HepG2 (cell line): ENCODE measurements around the gene ARG1. TPM values are rescaled to one million over a fixed set of nuclear protein-coding genes. Genes with fewer than 3 reads are reported as not detected.

Experiments used
- ATAC-seq: fragments of 200-7000 bp; cut with Tn5 transposase; 3 replicates; pipeline ENCODE4 v1.9.1; 2020; ENCODE audit warnings: mild to moderate bottlenecking, moderate library complexity
- BruUV-seq: library from RNA; stranded (reverse); fragments of 400-500 nt; replicated peaks from 2 replicates; lab custom pipeline; 2021; lab: Mats Ljungman, UMichigan
- CTCF ChIA-PET: fragments of 300-600 bp; formaldehyde crosslinking; extraction: SDS; loops from one replicate; lab custom pipeline; 2021; ENCODE audit warnings: low total read pairs, inconsistent platforms, low intra/inter-chr PET ratio; lab: Yijun Ruan, JAX
- POLR2A ChIA-PET: fragments of 350-600 bp; sonication (Branson Sonifier 250); formaldehyde crosslinking; loops from one replicate; lab custom pipeline; 2020; ENCODE audit warnings: antibody characterized with exemption, inconsistent platforms; lab: Yijun Ruan, JAX
- DNase-seq: peaks from one replicate; pipeline ENCODE4 v3.0.0-alpha.2; 2015; ENCODE audit warnings: low spot score
- FAIRE-seq: peaks from 3 replicates; lab custom pipeline; 2011; peaks lifted over from hg19 to GRCh38; lab: Jason Lieb, UNC
- H2AFZ ChIP-seq: one replicate; pipeline ENCODE4 v1.6.1; 2011; ENCODE audit warnings: low read length, inconsistent platforms
- H3K27ac ChIP-seq: fragments of 300-600 bp; 3 replicates; pipeline ENCODE4 v1.8.0; 2011; ENCODE audit warnings: mixed run types, mild to moderate bottlenecking, mixed read lengths, low read length, inconsistent platforms; ENCODE audit not compliant: insufficient read depth; ENCODE audit errors: extremely low read length
- H3K27me3 ChIP-seq, 2 experiments: fragments of 200-600 bp in 1 of 2; 2 replicates in 1 of 2; 3 replicates in 1 of 2; pipeline versions ENCODE4 v1.6.0 to v1.8.0; 2011; ENCODE audit warnings: low read length in 2 of 2, mild to moderate bottlenecking in 2 of 2, moderate library complexity in 2 of 2, inconsistent platforms in 1 of 2; ENCODE audit not compliant: insufficient read depth in 2 of 2, control insufficient read depth in 1 of 2
- H3K36me3 ChIP-seq, 2 experiments: fragments of 200-600 bp in 1 of 2; replicated peaks in 1 of 2; 2 replicates in 1 of 2; 3 replicates in 1 of 2; pipeline versions ENCODE4 v1.5.1 to v1.8.0; 2011; ENCODE audit warnings: low read length in 2 of 2, inconsistent platforms in 1 of 2; ENCODE audit not compliant: insufficient read depth in 2 of 2, control insufficient read depth in 1 of 2
- H3K4me1 ChIP-seq: 2 replicates; pipeline ENCODE4 v1.5.1; 2012; ENCODE audit warnings: low read length, inconsistent platforms; ENCODE audit not compliant: insufficient read depth
- H3K4me2 ChIP-seq: 2 replicates; pipeline ENCODE4 v1.6.0; 2011; ENCODE audit warnings: low read depth, low read length, inconsistent platforms
- H3K4me3 ChIP-seq, 3 experiments: fragments of 200-600 bp in 1 of 3; sonication (generic), shearing (Covaris generic) in 1 of 3; replicated peaks in 1 of 3; 2 replicates each; pipeline ENCODE4 v1.5.1; 2011 to 2016; ENCODE audit warnings: low read length in 3 of 3, inconsistent platforms in 2 of 3, low read depth in 2 of 3, mild to moderate bottlenecking in 2 of 3, control low read depth in 1 of 3, mixed read lengths in 1 of 3; ENCODE audit not compliant: insufficient read depth in 1 of 3
- H3K79me2 ChIP-seq: one replicate; pipeline ENCODE4 v1.6.1; 2011; ENCODE audit warnings: low read length, inconsistent platforms; ENCODE audit not compliant: insufficient read depth
- H3K9ac ChIP-seq: 2 replicates; pipeline ENCODE4 v1.6.0; 2011; ENCODE audit warnings: mild to moderate bottlenecking, low read depth, low read length, inconsistent platforms; ENCODE audit not compliant: insufficient read depth
- H3K9me3 ChIP-seq: 2 replicates; pipeline ENCODE4 v1.5.1; 2012; ENCODE audit warnings: mild to moderate bottlenecking, low read length
- H4K20me1 ChIP-seq: 2 replicates; pipeline ENCODE4 v1.6.0; 2011; ENCODE audit warnings: inconsistent platforms, mild to moderate bottlenecking, low read length, moderate library complexity; ENCODE audit not compliant: insufficient read depth
- CBX1 ChIP-seq: IDR thresholded peaks from one replicate; pipeline ENCODE4 v1.6.1; 2016; ENCODE audit warnings: antibody characterized with exemption, low read depth
- DMTF1 ChIP-seq: sonication (generic); formaldehyde crosslinking; IDR thresholded peaks from 2 replicates; pipeline ENCODE4 v1.4.0; 2020; ENCODE audit warnings: mild to moderate bottlenecking, missing genetic modification reagents
- HOXA3 ChIP-seq: sonication (generic); formaldehyde crosslinking; IDR thresholded peaks from 2 replicates; pipeline ENCODE4 v1.5.0; 2020; ENCODE audit warnings: missing genetic modification reagents
- PHF21A ChIP-seq: sonication (generic); formaldehyde crosslinking; IDR thresholded peaks from 2 replicates; pipeline ENCODE4 v1.5.0; 2020; ENCODE audit warnings: mild to moderate bottlenecking, missing genetic modification reagents
- RBAK ChIP-seq: sonication (generic); formaldehyde crosslinking; IDR thresholded peaks from 2 replicates; pipeline ENCODE4 v1.5.1; 2020; ENCODE audit warnings: mild to moderate bottlenecking, missing genetic modification reagents
- SMC3 ChIP-seq: IDR thresholded peaks from 2 replicates; pipeline ENCODE4 v1.6.1; 2011; ENCODE audit warnings: low read length, improper control_type of control experiment
- SMYD3 ChIP-seq: sonication (generic); formaldehyde crosslinking; IDR thresholded peaks from 2 replicates; pipeline ENCODE4 v1.8.1; 2023; ENCODE audit warnings: mild to moderate bottlenecking, missing genetic modification reagents
- SNAPC4 ChIP-seq: sonication (generic); formaldehyde crosslinking; IDR thresholded peaks from 2 replicates; pipeline ENCODE4 v1.4.0; 2020; ENCODE audit warnings: mild to moderate bottlenecking, missing genetic modification reagents
- ZNF558 ChIP-seq: sonication (generic); formaldehyde crosslinking; IDR thresholded peaks from 2 replicates; pipeline ENCODE4 v1.9.0; 2022; ENCODE audit warnings: mild to moderate bottlenecking, missing genetic modification reagents, borderline replicate concordance
- ZSCAN31 ChIP-seq: sonication (generic); formaldehyde crosslinking; IDR thresholded peaks from 2 replicates; pipeline ENCODE4 v1.5.0; 2020; ENCODE audit warnings: low read depth, mild to moderate bottlenecking, missing genetic modification reagents
- WGBS: methylation state at CpG from one replicate; pipeline ENCODE4 v1.1.6; 2017; ENCODE audit warnings: low lambda C conversion rate; 5-methylcytosine and 5-hydroxymethylcytosine counted together
- in situ Hi-C: cut with HindIII; loops from 2 replicates; pipeline ENCODE4 v1.10.0; 2017; ENCODE audit warnings: low pct_unique_long_range_greater_than_20kb; ENCODE audit not compliant: extremely low pct_ligation_motif_present
- intact Hi-C: fragments of 100-400 bp; cut with micrococcal nuclease; formaldehyde crosslinking; loops from one replicate; pipeline ENCODE4 v1.10.0; 2022; ENCODE audit not compliant: unreplicated experiment
- polyA plus RNA-seq, 8 experiments: library from polyadenylated mRNA; depleted of rRNA in 3 of 8; stranded (reverse) in 7 of 8; unstranded in 1 of 8; fragments of >200 nt; fragmentation: Illumina TruSeq in 4 of 8; extraction: Trizol in 4 of 8; gene quantifications; 2 replicates each; pipeline versions ENCODE4 v1.2.1 to v1.2.3, GENCODE V29; 2011 to 2016; ENCODE audit warnings: low read depth in 4 of 8, missing spikeins in 1 of 8, mixed read lengths in 1 of 8; ENCODE audit not compliant: insufficient read depth in 1 of 8
- total RNA-seq, 5 experiments: library from RNA; depleted of rRNA; stranded (reverse); fragments of >200 nt; fragmentation: Illumina TruSeq; extraction: Trizol; gene quantifications; 2 replicates each; pipeline ENCODE4 v1.2.3, GENCODE V29; 2016; ENCODE audit warnings: low read depth in 1 of 5
- TF ChIP-seq, protein P1 (sequence below): IDR thresholded peaks from 2 replicates; pipeline ENCODE4 v1.6.1; 2016; ENCODE audit warnings: missing compliant biosample characterization, missing genetic modification reagents, borderline replicate concordance
- TF ChIP-seq, protein P2 (sequence below): sonication (generic); formaldehyde crosslinking; IDR thresholded peaks from 2 replicates; pipeline ENCODE4 v1.5.1; 2020; ENCODE audit warnings: missing genetic modification reagents, mild to moderate bottlenecking, borderline replicate concordance

Gene ARG1
- total and polyA plus RNA-seq, 2 of the 13 experiments (the other 11 are each of a cell fraction or from before 2014, with no cell fraction given), result 2.2 to 11.2 TPM

DNA sequence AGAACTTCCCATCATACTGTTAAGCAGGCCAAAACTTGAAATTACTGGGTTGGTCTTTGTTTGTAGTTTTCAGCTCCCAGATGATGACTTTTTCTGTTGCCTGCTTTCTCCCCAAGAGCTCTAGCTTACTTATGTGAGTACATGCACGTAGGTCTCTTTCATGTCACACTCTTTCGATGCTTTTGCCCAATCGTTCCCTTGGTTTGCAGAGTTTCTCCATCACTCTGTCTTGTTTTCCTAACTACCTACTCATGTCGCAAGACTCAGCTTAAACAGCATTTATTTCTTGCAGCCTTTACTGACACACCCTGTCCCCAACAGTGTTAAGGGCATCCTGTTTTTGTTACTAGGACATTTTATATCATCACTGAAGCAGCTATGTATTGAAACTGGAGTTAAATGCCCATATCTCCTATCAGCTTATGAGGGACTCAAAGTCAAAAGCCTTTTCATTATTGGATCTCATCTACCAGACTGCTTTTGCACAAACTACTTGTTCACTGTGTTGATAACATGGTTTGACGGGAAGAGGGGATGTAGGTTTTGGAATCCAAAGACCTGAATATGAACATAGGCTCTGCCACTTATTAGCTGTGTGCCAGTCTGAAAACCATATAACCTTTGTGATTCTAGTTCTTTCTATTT, 2.9 kb downstream of the ARG1 start:
- WGBS, result 21% methylated on average over 5 of the region's 5 CpGs
- Histone ChIP-seq H3K4me2 (peak overlapping the region; percentile 43), H2AFZ (no peak overlapping the region), H3K36me3 (peaks cover 2 to 11% of the 10 kb centered on the region in 2 experiments; a peak in 4 of 5 replicates), H3K79me2 (no peaks in the 10 kb centered on the region), H3K9me3 (no peaks in the 10 kb centered on the region), H3K27me3 (no peaks in the 10 kb centered on the region), H3K4me1 (peaks cover 52% of the 10 kb centered on the region), H3K27ac (peak overlapping the region; percentile 78), H3K9ac (0 out of 2 replicates have a peak overlapping the region, but pooled peaks have one; percentile 5), H3K4me3 (no peak overlapping the region), H4K20me1 (no peaks in the 10 kb centered on the region)
- ChIA-PET POLR2A (interaction anchor here (0.9 to 1.3 kb wide), 2 partner anchors 19 to 52 kb away, joined by 3 to 7 read pairs; partner anchors contain the start of gene MED23), CTCF (no interaction called here)
- ATAC-seq (peak; percentile 89), FAIRE-seq (peak; percentile 58), DNase-seq (peak; percentile 86)
- BruUV-seq, result no TSS peak
- in situ Hi-C loops, result no loop called here
- intact Hi-C loops, result no loop called here
- TF ChIP-seq, protein P1, sequence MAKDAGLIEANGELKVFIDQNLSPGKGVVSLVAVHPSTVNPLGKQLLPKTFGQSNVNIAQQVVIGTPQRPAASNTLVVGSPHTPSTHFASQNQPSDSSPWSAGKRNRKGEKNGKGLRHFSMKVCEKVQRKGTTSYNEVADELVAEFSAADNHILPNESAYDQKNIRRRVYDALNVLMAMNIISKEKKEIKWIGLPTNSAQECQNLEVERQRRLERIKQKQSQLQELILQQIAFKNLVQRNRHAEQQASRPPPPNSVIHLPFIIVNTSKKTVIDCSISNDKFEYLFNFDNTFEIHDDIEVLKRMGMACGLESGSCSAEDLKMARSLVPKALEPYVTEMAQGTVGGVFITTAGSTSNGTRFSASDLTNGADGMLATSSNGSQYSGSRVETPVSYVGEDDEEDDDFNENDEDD, result peak; percentile 34; the same call in 1 of the 2 replicates
- TF ChIP-seq, protein P2, sequence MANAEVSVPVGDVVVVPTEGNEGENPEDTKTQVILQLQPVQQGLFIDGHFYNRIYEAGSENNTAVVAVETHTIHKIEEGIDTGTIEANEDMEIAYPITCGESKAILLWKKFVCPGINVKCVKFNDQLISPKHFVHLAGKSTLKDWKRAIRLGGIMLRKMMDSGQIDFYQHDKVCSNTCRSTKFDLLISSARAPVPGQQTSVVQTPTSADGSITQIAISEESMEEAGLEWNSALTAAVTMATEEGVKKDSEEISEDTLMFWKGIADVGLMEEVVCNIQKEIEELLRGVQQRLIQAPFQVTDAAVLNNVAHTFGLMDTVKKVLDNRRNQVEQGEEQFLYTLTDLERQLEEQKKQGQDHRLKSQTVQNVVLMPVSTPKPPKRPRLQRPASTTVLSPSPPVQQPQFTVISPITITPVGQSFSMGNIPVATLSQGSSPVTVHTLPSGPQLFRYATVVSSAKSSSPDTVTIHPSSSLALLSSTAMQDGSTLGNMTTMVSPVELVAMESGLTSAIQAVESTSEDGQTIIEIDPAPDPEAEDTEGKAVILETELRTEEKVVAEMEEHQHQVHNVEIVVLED (CRISPR knock-in tag), result no peak
- TF ChIP-seq ZSCAN31 (CRISPR knock-in tag) (no peak), HOXA3 (CRISPR knock-in tag) (peak; percentile 75; the same call in 1 of the 2 replicates), ZNF558 (CRISPR knock-in tag) (no peak), DMTF1 (no peak), CBX1 (peak; percentile 56), RBAK (CRISPR knock-in tag) (0 out of 2 replicates have a peak, but pooled peaks have one; percentile 21), PHF21A (CRISPR knock-in tag) (peak; percentile 64; the same call in 1 of the 2 replicates), SMC3 (no peak), SMYD3 (CRISPR knock-in tag) (peak; percentile 84), SNAPC4 (CRISPR knock-in tag) (no peak)
